ENCODE measurements around the gene CLASP1. TPM values are rescaled to one million over a fixed set of nuclear protein-coding genes. Genes with fewer than 3 reads are reported as not detected.
A peak's percentile ranks its signal among the peaks of the same experiment; 100 is the strongest.

Gene CLASP1
- total RNA-seq, 1 donor from 2014 or later = 90.4 TPM

- peaks cover 29% of the 10 kb centered on the region for H3K4me1 ChIP-seq
- peak overlapping the region; percentile 51 for H3K27ac ChIP-seq
- peak in 1 of 2 donors; percentile 58 for DNase-seq (ENCODE audit: extremely low spot score in 2 of 2)
- H3K9me3 ChIP-seq = no peaks in the 10 kb centered on the region
- TF ChIP-seq POLR2A (IDR thresholded peaks at IDR 0.05) (no peak), POLR2AphosphoS5 (IDR thresholded peaks at IDR 0.05; ENCODE audit: insufficient read depth in 1 of 2, low read depth in 1 of 2) (peak in 1 of 2 donors; percentile 74), CTCF (IDR thresholded peaks at IDR 0.05) (no peak)
- H3K27me3 ChIP-seq = no peaks in the 10 kb centered on the region
- H3K4me3 ChIP-seq = no peak overlapping the region
- intact Hi-C loops (cut with DNase I) = no loop called here
- H3K36me3 ChIP-seq = peaks cover 0 to 47% of the 10 kb centered on the region in 2 donors
These were observed 285.4 kb downstream of the CLASP1 start for GRCh38 chr2:121363632-121364420.

- peak in 1 of 2 donors; percentile 72 for DNase-seq (ENCODE audit: extremely low spot score in 2 of 2)
- peaks cover 29% of the 10 kb centered on the region for H3K4me1 ChIP-seq
- H3K9me3 ChIP-seq = no peaks in the 10 kb centered on the region
- H3K27me3 ChIP-seq = no peaks in the 10 kb centered on the region
- H3K27ac ChIP-seq = no peak overlapping the region
- no peak overlapping the region for H3K4me3 ChIP-seq
- H3K36me3 ChIP-seq = peaks cover 0 to 47% of the 10 kb centered on the region in 2 donors
- intact Hi-C loops (cut with DNase I) = no loop called here
- TF ChIP-seq POLR2A (IDR thresholded peaks at IDR 0.05) = no peak
- TF ChIP-seq CTCF (IDR thresholded peaks at IDR 0.05) = no peak
- TF ChIP-seq POLR2AphosphoS5 (IDR thresholded peaks at IDR 0.05; ENCODE audit: insufficient read depth in 1 of 2, low read depth in 1 of 2) = no peak
These were observed 286.5 kb downstream of the CLASP1 start for GRCh38 chr2:121362774-121363173.

- Histone ChIP-seq H3K4me1 (peaks cover 29% of the 10 kb centered on the region), H3K9me3 (no peaks in the 10 kb centered on the region), H3K27me3 (no peaks in the 10 kb centered on the region), H3K36me3 (peaks cover 0 to 47% of the 10 kb centered on the region in 2 donors), H3K27ac (no peak overlapping the region), H3K4me3 (no peak overlapping the region)
- intact Hi-C loops (cut with DNase I) = no loop called here
- DNase-seq (ENCODE audit: extremely low spot score in 2 of 2) = peak in 1 of 2 donors; percentile 77
- no peak for TF ChIP-seq CTCF (IDR thresholded peaks at IDR 0.05)
- TF ChIP-seq POLR2AphosphoS5 (IDR thresholded peaks at IDR 0.05; ENCODE audit: insufficient read depth in 1 of 2, low read depth in 1 of 2) = no peak
- TF ChIP-seq POLR2A (IDR thresholded peaks at IDR 0.05) = no peak
These were observed 287.0 kb downstream of the CLASP1 start for GRCh38 chr2:121362226-121362625.

- Histone ChIP-seq H3K9me3 (no peaks in the 10 kb centered on the region), H3K36me3 (peaks cover 0 to 44% of the 10 kb centered on the region in 2 donors), H3K27me3 (no peaks in the 10 kb centered on the region), H3K4me3 (no peak overlapping the region), H3K4me1 (peaks cover 29% of the 10 kb centered on the region), H3K27ac (no peak overlapping the region)
- intact Hi-C loops (cut with DNase I) = no loop called here
- peak in 1 of 2 donors; percentile 64 for DNase-seq (ENCODE audit: extremely low spot score in 2 of 2)
- TF ChIP-seq CTCF (IDR thresholded peaks at IDR 0.05) (no peak), POLR2AphosphoS5 (IDR thresholded peaks at IDR 0.05; ENCODE audit: insufficient read depth in 1 of 2, low read depth in 1 of 2) (peak in 1 of 2 donors; percentile 18)
These were observed 288.5 kb downstream of the CLASP1 start for GRCh38 chr2:121360566-121361300.

All from vagina (tissue), 2 donors.